ENCODE results near the gene SIX6.
A peak's percentile ranks its signal among the peaks of the same experiment; 100 is the strongest.

SIX6 gene

DNA sequence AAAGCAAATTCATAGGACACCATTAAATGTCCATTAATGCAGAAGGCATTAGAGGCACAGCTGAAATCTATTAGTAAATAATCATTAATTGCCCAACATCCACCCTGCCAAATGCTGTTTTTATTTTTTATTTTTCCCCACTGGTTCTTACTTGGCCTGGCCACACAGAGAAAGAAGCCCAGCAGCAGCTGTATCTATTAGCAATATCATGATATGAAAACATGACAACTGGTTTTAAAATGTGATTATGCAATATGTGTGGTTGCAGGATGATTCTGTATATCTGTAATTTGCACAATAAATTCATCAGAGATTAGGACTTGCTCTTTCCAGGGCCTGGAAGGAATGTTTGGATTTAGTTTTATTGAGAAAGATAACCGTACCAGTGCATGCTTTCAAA, 44.9 kb downstream of the SIX6 start:
- Histone ChIP-seq H3K9ac (ENCODE audit: low read length) (no peak overlapping the region), H3F3A (ENCODE audit: insufficient read depth, low read length) (no peaks in the 10 kb centered on the region), H4K20me1 (ENCODE audit: insufficient read depth, low read length) (no peaks in the 10 kb centered on the region), H3K79me2 (ENCODE audit: insufficient read depth, low read length) (no peaks in the 10 kb centered on the region), H3K4me1 (ENCODE audit: insufficient read depth, low read length, severe bottlenecking) (peaks cover 13% of the 10 kb centered on the region), H3K9me2 (ENCODE audit: low read depth, low read length) (no peaks in the 10 kb centered on the region), H3K9me3 (ENCODE audit: low read length) (no peaks in the 10 kb centered on the region), H3K27me3 (ENCODE audit: insufficient read depth, low read length) (no peaks in the 10 kb centered on the region), H3K4me2 (ENCODE audit: low read length) (no peak overlapping the region), H3K36me3 (ENCODE audit: insufficient read depth, low read length) (no peaks in the 10 kb centered on the region), H3K4me3 (ENCODE audit: low read depth, low read length, poor library complexity, severe bottlenecking) (no peak overlapping the region), H3K27ac (ENCODE audit: low read depth, low read length, poor library complexity, severe bottlenecking) (no peak overlapping the region), H2AFZ (ENCODE audit: low read length) (no peak overlapping the region)
- TF ChIP-seq EZH2 (IDR thresholded peaks at IDR 0.05; ENCODE audit: borderline replicate concordance, low read length): no peak
- TF ChIP-seq, protein P1, sequence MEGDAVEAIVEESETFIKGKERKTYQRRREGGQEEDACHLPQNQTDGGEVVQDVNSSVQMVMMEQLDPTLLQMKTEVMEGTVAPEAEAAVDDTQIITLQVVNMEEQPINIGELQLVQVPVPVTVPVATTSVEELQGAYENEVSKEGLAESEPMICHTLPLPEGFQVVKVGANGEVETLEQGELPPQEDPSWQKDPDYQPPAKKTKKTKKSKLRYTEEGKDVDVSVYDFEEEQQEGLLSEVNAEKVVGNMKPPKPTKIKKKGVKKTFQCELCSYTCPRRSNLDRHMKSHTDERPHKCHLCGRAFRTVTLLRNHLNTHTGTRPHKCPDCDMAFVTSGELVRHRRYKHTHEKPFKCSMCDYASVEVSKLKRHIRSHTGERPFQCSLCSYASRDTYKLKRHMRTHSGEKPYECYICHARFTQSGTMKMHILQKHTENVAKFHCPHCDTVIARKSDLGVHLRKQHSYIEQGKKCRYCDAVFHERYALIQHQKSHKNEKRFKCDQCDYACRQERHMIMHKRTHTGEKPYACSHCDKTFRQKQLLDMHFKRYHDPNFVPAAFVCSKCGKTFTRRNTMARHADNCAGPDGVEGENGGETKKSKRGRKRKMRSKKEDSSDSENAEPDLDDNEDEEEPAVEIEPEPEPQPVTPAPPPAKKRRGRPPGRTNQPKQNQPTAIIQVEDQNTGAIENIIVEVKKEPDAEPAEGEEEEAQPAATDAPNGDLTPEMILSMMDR (IDR thresholded peaks at IDR 0.05; ENCODE audit: low read length): no peak

DNA sequence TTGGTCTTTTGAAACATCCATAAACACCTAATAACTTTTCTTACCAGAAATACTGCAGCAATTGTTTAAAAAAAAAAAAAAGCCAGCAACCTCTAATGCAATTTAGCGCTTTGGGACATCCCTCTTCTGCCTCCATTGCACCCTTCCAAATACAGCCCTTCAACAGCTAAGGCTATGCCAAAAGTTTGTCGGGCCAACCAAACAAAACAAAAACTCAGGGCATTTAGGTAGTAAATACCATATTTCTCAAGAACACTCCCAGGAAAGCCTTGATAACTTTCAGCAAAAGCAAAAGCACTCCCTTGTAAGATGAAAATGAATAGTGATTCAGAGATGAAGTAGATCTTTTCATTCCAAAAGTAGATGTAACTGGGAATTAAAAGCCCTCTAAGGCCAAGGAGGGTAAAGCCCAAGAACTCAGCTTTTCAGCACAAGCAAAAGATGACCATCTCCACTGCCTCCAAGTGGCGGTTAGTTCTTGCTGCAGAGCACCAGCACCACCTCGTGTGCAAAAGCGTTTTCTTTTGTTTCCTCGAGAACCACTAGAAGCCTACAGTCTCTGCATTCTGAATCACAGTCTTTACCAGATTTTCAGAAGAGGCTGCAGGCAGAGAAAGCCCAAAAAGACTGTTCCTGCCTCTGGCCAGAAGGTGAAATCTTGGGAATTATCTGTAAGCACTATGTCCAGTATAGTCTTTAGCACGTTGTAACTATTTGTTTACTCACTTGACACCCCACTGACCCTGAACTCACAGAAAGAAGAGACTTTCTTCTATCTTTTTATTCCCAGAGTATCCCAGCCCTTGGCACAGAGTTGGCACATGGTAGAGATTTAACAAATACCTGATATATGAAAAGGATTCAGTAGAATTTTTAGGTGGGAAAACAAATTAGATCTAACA, 53.1 kb downstream of the SIX6 start:
- Histone ChIP-seq H2AFZ (ENCODE audit: low read length) (0 out of 2 replicates have a peak overlapping the region, but pooled peaks have one; percentile 12), H3K9ac (ENCODE audit: low read length) (no peak overlapping the region; the same call in 1 of the 2 replicates), H3K27ac (ENCODE audit: low read depth, low read length, poor library complexity, severe bottlenecking) (peak overlapping the region; percentile 87), H3K79me2 (ENCODE audit: insufficient read depth, low read length) (no peaks in the 10 kb centered on the region), H3K4me1 (ENCODE audit: insufficient read depth, low read length, severe bottlenecking) (peaks cover 62% of the 10 kb centered on the region), H3K4me2 (ENCODE audit: low read length) (no peak overlapping the region), H3K4me3 (ENCODE audit: low read depth, low read length, poor library complexity, severe bottlenecking) (no peak overlapping the region), H3K9me2 (ENCODE audit: low read depth, low read length) (no peaks in the 10 kb centered on the region), H3K36me3 (ENCODE audit: insufficient read depth, low read length) (no peaks in the 10 kb centered on the region), H3K27me3 (ENCODE audit: insufficient read depth, low read length) (no peaks in the 10 kb centered on the region), H3F3A (ENCODE audit: insufficient read depth, low read length) (no peaks in the 10 kb centered on the region), H3K9me3 (ENCODE audit: low read length) (no peaks in the 10 kb centered on the region), H4K20me1 (ENCODE audit: insufficient read depth, low read length) (no peaks in the 10 kb centered on the region)
- no peak for TF ChIP-seq EZH2 (IDR thresholded peaks at IDR 0.05; ENCODE audit: borderline replicate concordance, low read length)
- TF ChIP-seq, protein P1 (IDR thresholded peaks at IDR 0.05; ENCODE audit: low read length): peak; percentile 94

Measured in OCI-LY1 (cell line).